SU-DHL-6 (cell line): ENCODE data around the gene KRTAP1-4.

ENCODE experiments used
- EZH2phosphoT487 ChIP-seq: fragments of 200-600 bp; sonication (generic), shearing (Covaris generic); conservative IDR thresholded peaks from 2 replicates; pipeline ENCODE4 v1.6.1; 2018; ENCODE audit warnings: mild to moderate bottlenecking, antibody characterized with exemption, low read length, moderate library complexity, mixed read lengths
- TF ChIP-seq, protein P1 (sequence below): fragments of 200-600 bp; sonication (generic); IDR thresholded peaks from one replicate; pipeline ENCODE4 v1.5.1; 2017; ENCODE audit warnings: antibody characterized with exemption, mild to moderate bottlenecking, low read length, moderate library complexity; ENCODE audit not compliant: insufficient read depth, poor library complexity, severe bottlenecking

DNA sequence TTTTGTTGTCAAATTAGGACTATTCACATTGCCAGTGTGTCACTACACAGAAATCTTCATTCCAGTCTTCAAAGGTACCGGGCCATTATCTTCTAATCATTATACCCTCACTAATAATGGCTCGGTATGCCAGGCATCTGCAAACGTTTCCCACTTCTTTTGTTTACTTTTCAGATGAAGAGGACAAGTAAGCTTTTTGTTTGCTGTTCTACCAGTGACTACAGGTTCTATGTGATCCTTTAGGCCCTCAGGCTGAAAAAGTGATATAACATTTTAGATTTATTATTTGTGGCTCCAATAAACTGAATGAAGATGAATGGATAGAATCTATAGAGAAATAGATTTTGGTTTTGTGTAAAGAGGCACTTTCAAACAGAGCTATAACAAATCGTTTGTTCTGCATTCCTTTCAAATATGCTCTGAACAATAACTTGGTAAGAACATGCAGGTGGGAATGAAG, 20.7 kb downstream of the KRTAP1-4 start:
- TF ChIP-seq, protein P1, sequence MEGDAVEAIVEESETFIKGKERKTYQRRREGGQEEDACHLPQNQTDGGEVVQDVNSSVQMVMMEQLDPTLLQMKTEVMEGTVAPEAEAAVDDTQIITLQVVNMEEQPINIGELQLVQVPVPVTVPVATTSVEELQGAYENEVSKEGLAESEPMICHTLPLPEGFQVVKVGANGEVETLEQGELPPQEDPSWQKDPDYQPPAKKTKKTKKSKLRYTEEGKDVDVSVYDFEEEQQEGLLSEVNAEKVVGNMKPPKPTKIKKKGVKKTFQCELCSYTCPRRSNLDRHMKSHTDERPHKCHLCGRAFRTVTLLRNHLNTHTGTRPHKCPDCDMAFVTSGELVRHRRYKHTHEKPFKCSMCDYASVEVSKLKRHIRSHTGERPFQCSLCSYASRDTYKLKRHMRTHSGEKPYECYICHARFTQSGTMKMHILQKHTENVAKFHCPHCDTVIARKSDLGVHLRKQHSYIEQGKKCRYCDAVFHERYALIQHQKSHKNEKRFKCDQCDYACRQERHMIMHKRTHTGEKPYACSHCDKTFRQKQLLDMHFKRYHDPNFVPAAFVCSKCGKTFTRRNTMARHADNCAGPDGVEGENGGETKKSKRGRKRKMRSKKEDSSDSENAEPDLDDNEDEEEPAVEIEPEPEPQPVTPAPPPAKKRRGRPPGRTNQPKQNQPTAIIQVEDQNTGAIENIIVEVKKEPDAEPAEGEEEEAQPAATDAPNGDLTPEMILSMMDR, result no peak
- TF ChIP-seq EZH2phosphoT487, result no peak
